GM12872 (cell line): ENCODE data around the gene TMEM169.

Experiments
- CTCF ChIP-seq: IDR thresholded peaks from 3 replicates; pipeline ENCODE4 v1.5.1; 2011; ENCODE audit warnings: low read depth, mild to moderate bottlenecking, low read length, moderate library complexity; ENCODE audit not compliant: insufficient read depth

TMEM169 gene

GRCh38 chr2:216081487-216082116 is at the start of gene TMEM169, which contains the start of gene PECR:
TSS of gene TMEM169 (plus strand) at chr2:216081919. CDS start at chr2:216095964, 14,045 bp downstream.
TSS of gene PECR (minus strand) at chr2:216081809. CDS start at chr2:216081741, 68 bp downstream.
- no peak for TF ChIP-seq CTCF

DNA sequence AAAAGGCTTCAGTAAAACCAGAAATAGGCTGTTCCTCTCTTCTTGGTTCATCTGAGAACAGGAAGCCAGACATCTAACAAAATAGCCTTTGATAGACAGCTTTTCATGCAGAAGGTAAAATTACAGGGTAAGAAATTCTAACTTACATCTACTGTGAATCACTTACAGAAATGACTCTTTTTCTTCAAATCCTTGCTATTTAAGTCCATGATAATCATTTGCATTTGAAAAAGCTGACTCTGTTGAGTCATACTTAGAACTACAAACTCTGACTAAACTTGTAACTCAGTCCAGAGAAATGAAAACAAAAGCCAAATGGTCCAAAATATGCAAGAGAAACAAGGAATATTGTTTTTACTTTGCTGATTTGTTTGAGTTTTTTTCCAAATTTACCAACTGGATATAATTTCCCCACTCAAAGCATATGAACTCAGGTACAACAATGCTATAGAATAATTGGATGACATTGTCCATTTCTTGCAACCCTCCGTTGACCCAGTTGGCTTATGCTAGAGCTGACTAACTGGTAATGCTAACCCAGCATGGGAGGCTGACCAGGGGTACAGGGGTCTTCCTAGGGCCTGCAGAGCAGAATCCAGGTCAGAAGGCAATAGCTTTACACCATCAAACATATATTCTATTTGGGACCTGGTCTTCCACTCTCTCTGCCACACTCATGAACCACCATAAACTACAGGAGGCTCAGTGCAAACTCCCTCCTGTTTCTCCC is 49.6 kb upstream of the TMEM169 start:
- TF ChIP-seq CTCF: no peak

GRCh38 chr2:216033403-216033802 is 48.3 kb upstream of the TMEM169 start:
- TF ChIP-seq CTCF: no peak

DNA sequence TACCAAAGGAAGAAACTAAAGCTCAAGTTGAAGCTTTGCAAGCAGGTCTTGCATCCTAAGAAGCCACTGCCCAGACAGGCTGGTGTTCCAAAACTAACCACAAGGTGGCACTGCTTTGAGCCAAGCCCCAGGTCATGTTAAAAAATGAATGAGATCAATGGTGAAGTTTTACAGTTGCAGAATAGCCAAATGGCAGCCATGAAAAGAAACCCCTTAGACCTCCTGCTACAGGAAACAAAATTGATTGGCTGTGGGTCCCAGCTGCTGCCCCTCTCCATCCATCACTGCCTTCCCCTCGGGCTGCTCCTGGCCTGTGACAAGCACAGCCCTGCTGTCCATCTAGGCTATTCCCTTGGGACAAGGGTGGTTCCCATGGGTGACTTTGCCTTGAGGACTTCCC is 47.7 kb upstream of the TMEM169 start:
- TF ChIP-seq CTCF: peak; percentile 93

DNA sequence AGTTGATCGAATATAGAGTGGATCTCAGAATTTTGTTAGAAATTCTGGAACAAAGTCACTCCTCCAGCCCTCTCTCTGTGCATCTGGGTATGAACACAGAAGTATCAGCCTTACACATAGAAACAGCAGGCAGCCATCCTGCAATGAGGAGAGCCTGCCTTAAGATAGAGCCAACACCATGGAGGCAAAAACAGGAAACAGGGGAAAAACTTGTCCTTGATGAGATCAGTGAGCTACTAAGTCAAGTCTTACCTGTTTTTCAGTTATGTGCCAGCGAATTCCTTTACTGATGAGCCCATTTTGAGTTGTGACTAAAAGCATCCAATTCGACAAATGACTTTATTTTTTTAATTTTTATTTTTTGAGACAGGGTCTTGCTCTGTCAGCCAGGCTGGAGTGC is 41.8 kb upstream of the TMEM169 start:
- no peak for TF ChIP-seq CTCF

- no peak for TF ChIP-seq CTCF
Measured at GRCh38 chr2:216041438-216041837, 40.3 kb upstream of the TMEM169 start.

DNA sequence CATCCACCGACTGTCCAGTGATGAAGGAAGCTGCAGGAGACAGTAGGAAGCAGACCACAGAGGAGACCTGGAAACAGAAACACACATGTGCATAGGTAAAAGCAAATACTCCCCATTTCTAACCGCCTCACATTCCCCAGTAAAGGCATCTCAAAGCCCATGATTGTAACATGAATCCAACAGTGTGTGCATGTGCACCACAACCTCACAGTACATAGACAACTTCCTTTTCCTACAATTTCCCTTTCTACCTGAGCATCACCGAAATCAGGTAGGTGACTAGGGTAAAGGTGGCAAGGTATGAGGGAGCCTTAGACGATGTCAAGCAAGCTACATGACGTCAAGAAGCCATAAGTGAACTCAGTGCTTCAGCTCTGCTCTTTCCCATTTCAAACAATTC is 37.8 kb upstream of the TMEM169 start:
- no peak for TF ChIP-seq CTCF
